ACC112 (cell line): ENCODE results near the gene TIMM13.

Experiments
- H2AFZ ChIP-seq: fragments of 200-600 bp; sonication (generic); one replicate; pipeline ENCODE4 v1.6.0; 2017; ENCODE audit warnings: antibody characterized with exemption, low read length; ENCODE audit not compliant: unreplicated experiment
- H3K27ac ChIP-seq: fragments of 200-600 bp; sonication (generic); 2 replicates; pipeline ENCODE4 v1.5.1; 2014; ENCODE audit warnings: low read depth, mild to moderate bottlenecking, antibody characterized with exemption, low read length, moderate library complexity
- H3K27me3 ChIP-seq: fragments of 200-600 bp; sonication (generic); 2 replicates; pipeline ENCODE4 v1.6.1; 2014; ENCODE audit warnings: mild to moderate bottlenecking, antibody characterized with exemption, low read length, moderate library complexity, mixed read lengths; ENCODE audit not compliant: insufficient read depth
- H3K36me3 ChIP-seq: fragments of 200-600 bp; sonication (generic); 2 replicates; pipeline ENCODE4 v1.6.1; 2016; ENCODE audit warnings: mild to moderate bottlenecking, antibody characterized with exemption, low read length, moderate library complexity, mixed read lengths; ENCODE audit not compliant: insufficient read depth
- H3K4me1 ChIP-seq: fragments of 200-600 bp; sonication (generic); one replicate; pipeline ENCODE4 v1.6.1; 2016; ENCODE audit warnings: low read length, mixed read lengths; ENCODE audit not compliant: insufficient read depth, unreplicated experiment, control insufficient read depth
- H3K4me3 ChIP-seq: fragments of 200-600 bp; sonication (generic); 2 replicates; pipeline ENCODE4 v1.5.1; 2014; ENCODE audit warnings: mild to moderate bottlenecking, low read depth, low read length
- H3K79me2 ChIP-seq: fragments of 200-600 bp; sonication (generic); one replicate; pipeline ENCODE4 v1.6.0; 2016; ENCODE audit warnings: low read length; ENCODE audit not compliant: control insufficient read depth, unreplicated experiment, insufficient read depth

Gene TIMM13

GRCh38 chr19:2440515-2440914, 13.1 kb upstream of the TIMM13 start:
- Histone ChIP-seq H3K36me3 (no peaks in the 10 kb centered on the region), H3K4me1 (no peaks in the 10 kb centered on the region), H3K27me3 (no peaks in the 10 kb centered on the region), H2AFZ (no peak overlapping the region), H3K27ac (no peak overlapping the region), H3K4me3 (no peak overlapping the region), H3K79me2 (peaks cover 23% of the 10 kb centered on the region)

DNA sequence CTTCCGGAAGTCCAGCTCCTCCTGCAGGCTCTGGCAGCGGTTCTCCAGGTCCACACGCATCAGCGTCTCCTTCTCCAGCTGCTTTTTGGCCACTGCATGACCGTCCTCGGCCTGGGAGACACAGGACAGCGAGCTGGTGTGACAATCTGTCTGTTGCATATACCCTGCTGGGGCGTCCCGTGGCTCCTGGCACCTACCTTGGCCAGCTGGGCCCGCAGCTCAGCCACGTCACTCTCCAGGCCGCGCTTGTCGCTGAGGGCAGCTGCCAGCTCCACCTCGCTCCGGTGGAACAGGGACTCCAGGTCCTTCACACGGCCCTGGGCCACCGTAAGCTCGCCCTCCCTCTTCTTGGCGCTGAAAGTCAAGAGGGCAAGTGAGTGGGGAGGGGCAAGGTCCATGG, 10.8 kb upstream of the TIMM13 start:
- Histone ChIP-seq H2AFZ (no peak overlapping the region), H3K27ac (no peak overlapping the region), H3K79me2 (peaks cover 9% of the 10 kb centered on the region), H3K4me1 (no peaks in the 10 kb centered on the region), H3K4me3 (no peak overlapping the region), H3K36me3 (no peaks in the 10 kb centered on the region), H3K27me3 (no peaks in the 10 kb centered on the region)

DNA sequence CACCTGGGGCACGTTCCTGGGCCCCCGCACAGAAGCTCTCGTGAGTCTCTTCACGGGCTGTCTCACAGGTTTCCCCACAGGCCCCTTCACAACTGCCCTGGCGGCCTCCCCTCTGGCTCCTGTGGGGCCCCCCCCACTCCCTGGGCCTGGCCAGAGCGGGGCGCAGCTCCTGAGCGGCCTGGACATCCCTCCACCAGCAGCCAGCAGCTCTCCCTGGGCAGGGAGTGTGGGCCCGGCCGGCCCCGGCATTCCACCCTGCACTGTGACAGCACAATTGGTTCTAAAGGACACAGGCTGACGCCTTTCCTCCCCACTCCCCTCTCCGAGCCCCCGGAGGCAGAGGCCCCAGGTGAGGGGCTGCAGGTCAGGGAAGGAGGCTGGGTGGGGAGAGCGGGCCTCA, 9.5 kb upstream of the TIMM13 start:
- Histone ChIP-seq H3K27ac (no peak overlapping the region), H3K79me2 (peaks cover 7% of the 10 kb centered on the region), H2AFZ (no peak overlapping the region), H3K27me3 (no peaks in the 10 kb centered on the region), H3K4me3 (no peak overlapping the region), H3K4me1 (no peaks in the 10 kb centered on the region), H3K36me3 (no peaks in the 10 kb centered on the region)

GRCh38 chr19:2436384-2436783, 9.0 kb upstream of the TIMM13 start:
- H3K36me3 ChIP-seq, result no peaks in the 10 kb centered on the region
- no peaks in the 10 kb centered on the region for H3K27me3 ChIP-seq
- peaks cover 4% of the 10 kb centered on the region for H3K79me2 ChIP-seq
- no peak overlapping the region for H3K27ac ChIP-seq
- H3K4me3 ChIP-seq, result no peak overlapping the region
- no peak overlapping the region for H2AFZ ChIP-seq
- no peaks in the 10 kb centered on the region for H3K4me1 ChIP-seq

DNA sequence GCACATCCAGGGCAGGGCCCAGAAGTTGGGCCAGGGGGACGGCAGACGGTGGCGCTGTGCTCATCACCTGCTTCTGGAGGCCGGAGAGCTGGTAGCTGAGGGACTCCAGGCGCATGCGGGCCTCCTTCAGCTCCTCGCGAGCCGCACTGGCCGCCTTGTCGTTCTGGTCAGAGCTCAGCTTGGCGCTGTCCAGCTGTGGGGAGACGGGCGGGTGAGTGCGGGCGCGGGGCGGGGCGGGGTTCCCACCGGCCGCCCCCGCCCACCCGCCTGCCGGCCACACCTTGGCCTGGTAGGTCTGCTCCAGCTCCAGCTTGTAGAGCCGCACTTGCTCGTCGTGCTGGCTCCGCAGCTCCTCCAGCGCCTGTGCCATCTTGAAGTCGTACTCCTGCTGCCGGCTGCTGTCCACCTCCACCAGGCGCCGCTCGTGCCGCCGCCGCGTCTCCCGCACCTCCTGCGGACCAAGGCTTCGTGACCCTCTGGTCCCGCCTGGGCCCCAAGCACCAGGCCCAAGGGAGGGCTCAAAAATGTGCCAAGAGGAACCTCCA, 7.4 kb upstream of the TIMM13 start:
- H3K27ac ChIP-seq, result no peak overlapping the region
- H3K4me1 ChIP-seq, result no peaks in the 10 kb centered on the region
- H3K27me3 ChIP-seq, result no peaks in the 10 kb centered on the region
- H3K4me3 ChIP-seq, result no peak overlapping the region
- H2AFZ ChIP-seq, result no peak overlapping the region
- H3K36me3 ChIP-seq, result no peaks in the 10 kb centered on the region
- peaks cover 4% of the 10 kb centered on the region for H3K79me2 ChIP-seq

- Histone ChIP-seq H3K79me2 (peaks cover 1% of the 10 kb centered on the region), H3K27me3 (no peaks in the 10 kb centered on the region), H3K36me3 (no peaks in the 10 kb centered on the region), H2AFZ (no peak overlapping the region), H3K4me3 (no peak overlapping the region), H3K4me1 (no peaks in the 10 kb centered on the region), H3K27ac (no peak overlapping the region)
These were observed 6.9 kb upstream of the TIMM13 start for GRCh38 chr19:2434267-2434666.

- Histone ChIP-seq H2AFZ (no peak overlapping the region), H3K27me3 (no peaks in the 10 kb centered on the region), H3K27ac (no peak overlapping the region), H3K36me3 (no peaks in the 10 kb centered on the region), H3K4me1 (no peaks in the 10 kb centered on the region), H3K79me2 (no peaks in the 10 kb centered on the region), H3K4me3 (no peak overlapping the region)
These were observed 6.5 kb upstream of the TIMM13 start for GRCh38 chr19:2433854-2434253.

DNA sequence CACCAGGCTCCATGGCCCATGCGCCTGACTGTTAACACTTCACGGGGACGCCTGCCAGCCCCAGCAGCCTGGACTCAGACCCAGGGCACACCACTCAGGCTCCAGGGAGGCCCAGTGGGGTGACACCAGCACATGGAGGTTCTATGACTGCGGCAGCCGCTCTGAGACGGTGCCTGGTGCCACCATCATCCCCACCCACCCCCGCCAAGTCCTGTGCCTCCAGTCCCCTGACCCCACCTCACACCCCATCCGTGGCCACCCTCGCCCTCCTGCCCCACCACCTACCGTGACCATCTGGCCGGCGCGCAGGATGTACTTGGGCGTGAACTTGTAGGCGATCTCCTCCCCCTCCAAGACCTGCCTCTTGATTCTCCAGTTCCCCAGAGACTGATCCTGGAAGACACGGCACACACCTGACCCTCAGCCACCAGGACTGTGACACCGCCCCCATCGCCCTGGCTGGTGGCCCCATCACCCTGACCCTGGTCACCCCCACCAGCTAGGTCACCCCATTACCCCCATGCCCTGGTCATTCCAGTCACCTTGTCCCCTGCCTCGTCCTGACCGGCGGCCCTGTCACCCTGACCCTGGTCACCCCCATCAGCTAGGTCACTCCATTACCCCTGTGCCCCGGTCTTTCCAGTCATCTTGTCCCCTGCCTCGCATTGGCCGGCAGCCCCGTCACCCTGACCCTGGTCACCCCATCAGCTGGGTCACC, 4.9 kb upstream of the TIMM13 start:
- peaks cover under 1% of the 10 kb centered on the region for H3K79me2 ChIP-seq
- H3K27me3 ChIP-seq, result no peaks in the 10 kb centered on the region
- H3K36me3 ChIP-seq, result no peaks in the 10 kb centered on the region
- H3K4me3 ChIP-seq, result no peak overlapping the region
- H3K27ac ChIP-seq, result no peak overlapping the region
- no peaks in the 10 kb centered on the region for H3K4me1 ChIP-seq
- H2AFZ ChIP-seq, result no peak overlapping the region

GRCh38 chr19:2431318-2432055, 4.1 kb upstream of the TIMM13 start:
- Histone ChIP-seq H3K27ac (no peak overlapping the region), H3K36me3 (no peaks in the 10 kb centered on the region)

GRCh38 chr19:2429917-2430535, 2.6 kb upstream of the TIMM13 start:
- no peak overlapping the region for H3K27ac ChIP-seq
- H3K79me2 ChIP-seq, result peaks cover 20% of the 10 kb centered on the region
- no peaks in the 10 kb centered on the region for H3K27me3 ChIP-seq
- H3K4me3 ChIP-seq, result no peak overlapping the region
- H2AFZ ChIP-seq, result no peak overlapping the region
- H3K4me1 ChIP-seq, result peaks cover 11% of the 10 kb centered on the region
- no peaks in the 10 kb centered on the region for H3K36me3 ChIP-seq

More at GRCh38 chr19:2431318-2432055, 4.1 kb upstream of the TIMM13 start:
- no peaks in the 10 kb centered on the region for H3K27me3 ChIP-seq
- H3K4me1 ChIP-seq, result no peaks in the 10 kb centered on the region
- H3K79me2 ChIP-seq, result peaks cover 8% of the 10 kb centered on the region
- H3K4me3 ChIP-seq, result no peak overlapping the region
- H2AFZ ChIP-seq, result no peak overlapping the region
